Endodermal cell (in vitro differentiated cells): ENCODE measurements around the gene RBMS3. TPM values are rescaled to one million over a fixed set of nuclear protein-coding genes. Genes with fewer than 3 reads are reported as not detected.

Experiments used
- DNase-seq: peaks from one replicate; pipeline ENCODE4 v3.0.0-alpha.2; 2017
- H3K27ac ChIP-seq: 2 replicates; pipeline ENCODE4 v1.5.1; 2013; ENCODE audit warnings: mild to moderate bottlenecking, low read depth, low read length, moderate library complexity
- H3K27me3 ChIP-seq: 2 replicates; pipeline ENCODE4 v1.6.1; 2013; ENCODE audit warnings: mild to moderate bottlenecking, low read length, moderate library complexity; ENCODE audit not compliant: insufficient read depth, control insufficient read depth, poor library complexity, severe bottlenecking
- H3K36me3 ChIP-seq: 2 replicates; pipeline ENCODE4 v1.7.0; 2013; ENCODE audit warnings: mild to moderate bottlenecking, low read length, moderate library complexity; ENCODE audit not compliant: control insufficient read depth, insufficient read depth
- H3K4me1 ChIP-seq: one replicate; pipeline ENCODE4 v1.7.0; 2013; ENCODE audit warnings: low read length; ENCODE audit not compliant: control insufficient read depth, insufficient read depth
- H3K4me3 ChIP-seq: 2 replicates; pipeline ENCODE4 v1.5.1; 2013; ENCODE audit warnings: mild to moderate bottlenecking, low read length, moderate library complexity
- H3K9ac ChIP-seq: 2 replicates; pipeline ENCODE4 v1.6.1; 2013; ENCODE audit warnings: mild to moderate bottlenecking, low read length, moderate library complexity; ENCODE audit not compliant: poor library complexity, severe bottlenecking; ENCODE audit errors: extremely low read depth
- H3K9me3 ChIP-seq: 2 replicates; pipeline ENCODE4 v1.6.1; 2013; ENCODE audit warnings: mild to moderate bottlenecking, low read length, moderate library complexity; ENCODE audit not compliant: control insufficient read depth
- H3K27ac Mint-ChIP-seq: 2 replicates; pipeline ENCODE4 v1.8.0; 2020; ENCODE audit warnings: mixed read lengths
- H3K27me3 Mint-ChIP-seq: 2 replicates; pipeline ENCODE4 v1.8.0; 2021; ENCODE audit warnings: mild to moderate bottlenecking, mixed read lengths; ENCODE audit not compliant: insufficient read depth
- H3K36me3 Mint-ChIP-seq: 2 replicates; pipeline ENCODE4 v1.8.0; 2020; ENCODE audit warnings: low read depth, mixed read lengths
- H3K4me1 Mint-ChIP-seq: 2 replicates; pipeline ENCODE4 v1.8.0; 2020; ENCODE audit warnings: mixed read lengths
- H3K4me3 Mint-ChIP-seq: 2 replicates; pipeline ENCODE4 v1.8.0; 2020; ENCODE audit warnings: mild to moderate bottlenecking, moderate library complexity, mixed read lengths
- H3K9me3 Mint-ChIP-seq: 2 replicates; pipeline ENCODE4 v1.8.0; 2020; ENCODE audit warnings: mild to moderate bottlenecking, mixed read lengths
- CTCF ChIP-seq: fragments of 200-600 bp; sonication (generic); conservative IDR thresholded peaks from 2 replicates; pipeline ENCODE4 v1.5.0; 2021; ENCODE audit warnings: antibody characterized with exemption, mild to moderate bottlenecking
- WGBS, 2 experiments: methylation state at CpG; one replicate each; pipeline versions ENCODE4 v1.1.5 to v1.1.7; 2013; ENCODE audit warnings: missing lambda C conversion rate in 2 of 2, mixed read lengths in 1 of 2; ENCODE audit not compliant: insufficient coverage in 1 of 2, insufficient read length in 1 of 2; 5-methylcytosine and 5-hydroxymethylcytosine counted together
- total RNA-seq, 2 donors: library from RNA; stranded (reverse); fragmentation: NEBNext Ultra II Directional in 1 of 2; extraction: Animal tissue kit (Norgen Biotek cat#: 25700) in 1 of 2; gene quantifications; 2 replicates in 1 of 2; 3 replicates in 1 of 2; pipeline ENCODE4 v1.2.1, GENCODE V29; 2021

RBMS3 gene
- total RNA-seq, 2 donors from 2014 or later = 2.0 to 7.3 TPM

GRCh38 chr3:29745232-29745870 lies 464.5 kb downstream of the RBMS3 start:
- TF ChIP-seq CTCF = no peak
- peaks cover 5% of the 10 kb centered on the region for H3K4me1 Mint-ChIP-seq
- Histone ChIP-seq H3K9ac (no peak overlapping the region), H3K4me3 (no peak overlapping the region), H3K36me3 (no peaks in the 10 kb centered on the region), H3K4me1 (no peaks in the 10 kb centered on the region), H3K27ac (peak overlapping the region; percentile 57), H3K9me3 (no peaks in the 10 kb centered on the region), H3K27me3 (no peaks in the 10 kb centered on the region)
- 91 to 93% methylated on average over 4 of the region's 4 CpGs for WGBS, 2 experiments
- no peaks in the 10 kb centered on the region for H3K36me3 Mint-ChIP-seq
- H3K27me3 Mint-ChIP-seq = no peaks in the 10 kb centered on the region
- H3K9me3 Mint-ChIP-seq = no peaks in the 10 kb centered on the region
- DNase-seq = no peak
- H3K4me3 Mint-ChIP-seq = no peak overlapping the region
- no peak overlapping the region for H3K27ac Mint-ChIP-seq

- H3K36me3 ChIP-seq = no peaks in the 10 kb centered on the region
- H3K4me1 ChIP-seq = no peaks in the 10 kb centered on the region
- Mint-ChIP-seq H3K27me3 (no peaks in the 10 kb centered on the region), H3K9me3 (no peaks in the 10 kb centered on the region), H3K4me3 (no peak overlapping the region), H3K36me3 (no peaks in the 10 kb centered on the region), H3K4me1 (peaks cover 5% of the 10 kb centered on the region), H3K27ac (no peak overlapping the region)
- no peak for DNase-seq
- H3K27ac ChIP-seq = peak overlapping the region; percentile 50
- no peak for TF ChIP-seq CTCF
- no peak overlapping the region for H3K9ac ChIP-seq
- H3K9me3 ChIP-seq = no peaks in the 10 kb centered on the region
- H3K27me3 ChIP-seq = no peaks in the 10 kb centered on the region
- H3K4me3 ChIP-seq = no peak overlapping the region
- 85% methylated on average over 2 of the region's 2 CpGs; no CpG with 5 or more reads in 1 of the 2 experiments for WGBS, 2 experiments
Observed at GRCh38 chr3:29746163-29746760, 465.4 kb downstream of the RBMS3 start.

GRCh38 chr3:29747991-29748390 lies 467.1 kb downstream of the RBMS3 start:
- H3K4me3 Mint-ChIP-seq = no peak overlapping the region
- Histone ChIP-seq H3K27ac (no peak overlapping the region), H3K36me3 (no peaks in the 10 kb centered on the region), H3K9ac (no peak overlapping the region), H3K4me1 (no peaks in the 10 kb centered on the region), H3K9me3 (no peaks in the 10 kb centered on the region), H3K27me3 (no peaks in the 10 kb centered on the region), H3K4me3 (no peak overlapping the region)
- no peak for TF ChIP-seq CTCF
- peaks cover 9% of the 10 kb centered on the region for H3K4me1 Mint-ChIP-seq
- no peak overlapping the region for H3K27ac Mint-ChIP-seq
- no peak for DNase-seq
- no peaks in the 10 kb centered on the region for H3K9me3 Mint-ChIP-seq
- no peaks in the 10 kb centered on the region for H3K27me3 Mint-ChIP-seq
- no peaks in the 10 kb centered on the region for H3K36me3 Mint-ChIP-seq
